Urothelium cell line (cell line): ENCODE results near the gene ERCC6L2.

Experiments used
- DNase-seq: peaks from one replicate; pipeline ENCODE4 v3.0.0; 2011; ENCODE audit warnings: low spot score, mixed read lengths
- FAIRE-seq: peaks from 2 replicates; lab custom pipeline; 2011; peaks lifted over from hg19 to GRCh38; lab: Jason Lieb, UNC

Gene ERCC6L2

GRCh38 chr9:95920017-95920416 lies 44.5 kb downstream of the ERCC6L2 start:
- no peak for DNase-seq
- no peak for FAIRE-seq

DNA sequence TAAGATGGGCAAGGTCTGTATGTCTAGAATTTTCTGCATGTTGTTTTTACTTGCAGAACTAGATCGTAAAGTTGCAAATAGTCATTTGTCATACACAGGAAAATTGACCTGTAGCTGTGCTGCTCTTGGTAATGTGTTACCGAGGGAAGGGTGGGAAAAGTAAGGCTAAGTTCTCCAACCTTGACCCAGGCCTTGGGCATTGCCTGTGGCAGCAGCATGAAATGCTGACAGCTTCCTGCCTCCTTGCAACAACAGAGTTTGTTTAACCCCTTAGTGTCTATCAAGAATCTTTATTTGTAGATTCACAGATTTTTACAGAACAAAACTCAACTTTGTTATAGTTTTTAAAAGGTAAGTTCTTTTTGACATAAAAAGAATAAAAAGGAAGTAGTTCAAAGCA lies 48.3 kb downstream of the ERCC6L2 start:
- DNase-seq (no peak), FAIRE-seq (no peak)

DNA sequence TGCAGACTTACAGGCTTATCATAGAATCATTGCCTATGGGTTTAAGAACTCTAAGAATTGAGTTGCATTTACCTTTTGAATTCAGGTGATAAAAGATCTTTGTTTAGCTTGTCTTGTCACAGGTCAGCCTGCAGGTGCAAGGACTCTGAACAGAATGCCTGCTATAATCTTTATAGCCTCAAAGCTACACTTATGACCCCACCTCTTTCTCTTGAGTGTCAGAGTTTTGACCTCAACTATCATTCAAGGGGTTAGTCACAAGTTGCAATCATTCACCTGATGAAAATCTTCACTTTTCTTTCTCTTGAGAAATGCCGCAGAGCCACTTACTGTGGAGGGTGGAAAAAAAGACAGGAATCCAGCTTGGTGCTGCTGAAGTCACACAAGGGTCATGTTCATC lies 49.5 kb downstream of the ERCC6L2 start:
- FAIRE-seq (no peak), DNase-seq (no peak)

GRCh38 chr9:95927271-95928004 lies 51.9 kb downstream of the ERCC6L2 start:
- no peak for FAIRE-seq

GRCh38 chr9:95930277-95930676 lies 54.8 kb downstream of the ERCC6L2 start:
- FAIRE-seq, result no peak
- no peak for DNase-seq

More at GRCh38 chr9:95927271-95928004, 51.9 kb downstream of the ERCC6L2 start:
- DNase-seq, result no peak

DNA sequence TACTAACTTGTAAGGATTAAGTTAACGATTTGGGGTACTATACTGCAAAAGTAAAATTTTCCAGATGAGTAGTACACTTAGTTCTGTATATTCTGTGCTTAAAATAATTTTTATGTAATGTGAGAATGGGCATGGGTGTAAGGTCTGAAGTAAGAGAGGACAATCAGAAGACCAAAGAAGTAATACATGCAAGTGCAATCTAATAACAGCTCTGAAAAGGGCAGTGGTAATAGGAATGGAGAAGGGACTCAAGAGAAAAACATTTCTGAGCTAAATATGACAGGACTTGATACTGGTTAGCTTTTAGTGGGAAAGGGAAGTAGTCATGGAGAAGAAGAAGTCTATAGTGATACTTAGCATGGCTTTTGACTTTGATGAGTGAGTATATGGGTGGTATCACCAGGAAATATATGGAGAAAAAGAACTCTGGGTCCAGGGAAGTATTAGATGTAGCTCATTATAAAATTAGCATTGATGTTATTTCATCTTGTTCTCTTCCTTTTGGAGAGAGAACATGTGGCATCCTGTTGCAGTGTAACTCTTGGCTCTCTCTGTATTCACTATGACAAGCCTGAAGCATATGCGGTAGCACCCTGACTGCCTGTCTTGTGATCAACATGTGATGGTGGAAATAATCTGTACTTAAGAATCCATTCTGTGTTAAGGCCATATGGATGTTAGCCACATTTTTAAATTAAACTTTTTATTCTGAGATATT lies 60.5 kb downstream of the ERCC6L2 start:
- FAIRE-seq, result no peak
- DNase-seq, result no peak

- no peak for FAIRE-seq
- DNase-seq, result no peak
Observed at GRCh38 chr9:95936579-95937075, 61.1 kb downstream of the ERCC6L2 start.

DNA sequence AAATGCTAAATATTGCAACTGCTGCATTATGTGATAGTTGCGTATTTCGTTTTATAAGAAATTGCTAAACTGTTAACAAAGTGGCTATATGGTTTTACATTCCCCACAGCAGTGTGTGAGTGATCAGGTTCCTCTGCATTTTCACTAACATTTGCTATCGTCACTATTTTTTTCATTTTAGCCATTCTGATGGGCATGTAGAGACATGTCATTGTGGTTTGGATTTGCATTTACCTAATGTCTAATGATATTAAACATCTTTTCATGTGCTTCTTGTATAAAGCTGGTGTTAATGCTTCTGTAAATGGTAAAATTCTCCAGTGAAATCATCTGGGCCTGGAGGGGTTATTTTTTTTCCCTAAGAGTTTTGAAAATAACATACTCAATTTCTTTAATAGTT lies 61.6 kb downstream of the ERCC6L2 start:
- DNase-seq, result no peak
- no peak for FAIRE-seq

DNA sequence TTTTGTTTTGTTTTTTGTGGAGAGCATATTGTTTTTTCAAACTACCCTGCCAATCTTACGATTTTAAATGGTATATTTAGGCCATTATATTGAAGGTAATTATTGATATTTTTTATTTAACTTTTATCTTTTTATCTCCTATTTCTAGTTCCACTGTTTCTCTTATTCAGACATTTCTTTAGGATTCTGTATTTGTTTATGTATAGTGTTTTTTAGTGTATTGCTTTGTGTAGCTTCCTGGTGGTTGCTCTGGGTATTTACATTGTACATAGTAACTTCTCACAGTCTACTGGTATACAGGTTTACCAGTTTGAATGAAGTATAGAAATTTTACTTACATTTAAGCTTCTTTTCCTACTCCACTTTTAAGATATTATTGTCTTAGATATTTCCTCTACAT lies 63.2 kb downstream of the ERCC6L2 start:
- FAIRE-seq (no peak), DNase-seq (no peak)

DNA sequence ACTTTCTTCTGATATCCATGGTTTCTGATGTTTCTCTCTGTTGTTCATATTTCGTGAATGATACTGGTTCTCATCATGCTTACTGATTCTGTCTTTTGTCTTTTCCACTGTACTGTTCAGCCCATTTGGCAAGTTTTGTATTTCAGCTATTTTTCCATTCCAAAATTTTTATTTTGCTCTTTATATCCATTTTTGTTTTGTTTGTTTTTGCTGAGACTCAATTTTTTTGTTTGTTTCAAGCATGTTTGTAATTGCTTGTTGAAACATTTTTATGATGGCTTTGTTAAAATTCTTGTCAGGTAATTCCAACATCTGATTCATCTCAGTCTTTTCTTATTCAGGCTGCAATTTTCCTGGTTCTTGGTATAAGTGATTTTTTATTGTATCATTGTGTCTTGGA lies 64.0 kb downstream of the ERCC6L2 start:
- no peak for DNase-seq
- no peak for FAIRE-seq

DNA sequence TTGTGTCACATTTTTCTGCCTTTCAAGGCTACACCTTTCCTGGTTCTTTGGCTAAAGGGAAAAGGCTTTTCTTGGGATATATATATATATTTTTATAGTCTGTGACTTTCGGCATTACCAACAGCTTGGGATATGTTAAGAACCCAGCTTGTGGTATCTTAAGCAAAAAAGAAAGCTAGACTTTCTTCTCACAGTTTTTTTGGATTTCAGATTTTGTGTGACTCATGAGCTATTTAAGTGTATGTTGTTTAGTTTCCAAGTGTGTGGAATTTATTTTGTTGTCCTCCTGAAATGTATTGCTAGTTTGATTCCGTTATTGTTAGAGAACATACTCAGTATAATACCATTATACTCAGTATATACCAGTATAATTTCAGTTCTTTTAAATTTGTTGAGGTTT lies 64.8 kb downstream of the ERCC6L2 start:
- DNase-seq (no peak), FAIRE-seq (no peak)

GRCh38 chr9:95942016-95942415 lies 66.5 kb downstream of the ERCC6L2 start:
- DNase-seq (no peak), FAIRE-seq (no peak)

GRCh38 chr9:95947118-95947517 lies 71.6 kb downstream of the ERCC6L2 start:
- DNase-seq (no peak), FAIRE-seq (no peak)

DNA sequence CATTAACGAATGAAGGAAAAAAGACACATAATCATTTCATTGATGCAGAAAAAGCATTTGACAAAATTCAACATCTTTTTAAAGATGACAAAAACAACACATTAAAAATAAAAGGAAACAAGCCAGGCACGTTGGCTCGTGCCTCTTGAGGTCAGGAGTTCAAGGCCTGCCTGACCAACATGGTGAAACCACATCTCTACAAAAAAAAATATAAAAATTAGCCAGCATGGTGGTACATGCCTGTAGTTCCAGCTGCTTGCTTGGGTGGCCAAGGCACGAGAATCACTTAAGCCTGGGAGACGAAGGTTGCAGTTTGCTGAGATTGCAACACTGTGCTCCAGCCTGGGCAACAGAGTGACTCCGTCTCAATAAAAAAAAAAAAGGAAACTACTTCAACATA lies 77.0 kb downstream of the ERCC6L2 start:
- DNase-seq (no peak), FAIRE-seq (no peak)

GRCh38 chr9:95953986-95954385 lies 78.5 kb downstream of the ERCC6L2 start:
- DNase-seq, result no peak
- FAIRE-seq, result no peak

- no peak for DNase-seq
- FAIRE-seq, result no peak
Observed at GRCh38 chr9:95954940-95955339, 79.4 kb downstream of the ERCC6L2 start.

DNA sequence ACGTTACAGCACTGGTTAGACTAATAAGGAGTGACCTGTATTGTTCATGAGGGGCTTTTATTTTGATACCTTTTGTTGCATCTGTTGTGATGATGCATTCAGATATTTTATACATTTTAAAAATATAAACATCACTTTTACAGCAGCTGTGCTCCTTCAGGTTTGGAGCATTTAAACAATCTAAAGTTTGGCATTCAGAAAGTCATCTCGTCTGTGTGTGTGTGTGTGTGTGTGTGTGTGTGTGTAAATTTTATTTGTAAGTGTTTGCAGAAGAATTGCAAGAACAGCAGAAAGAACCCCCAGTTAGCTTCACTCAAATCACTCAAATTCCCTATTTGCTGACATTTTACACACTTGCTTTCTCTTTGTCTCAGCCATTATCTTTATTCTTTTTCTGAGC lies 87.4 kb downstream of the ERCC6L2 start:
- no peak for FAIRE-seq

GRCh38 chr9:95963659-95964058 lies 88.2 kb downstream of the ERCC6L2 start:
- no peak for DNase-seq
- no peak for FAIRE-seq

More for the DNA sequence above, 87.4 kb downstream of the ERCC6L2 start:
- no peak for DNase-seq

DNA sequence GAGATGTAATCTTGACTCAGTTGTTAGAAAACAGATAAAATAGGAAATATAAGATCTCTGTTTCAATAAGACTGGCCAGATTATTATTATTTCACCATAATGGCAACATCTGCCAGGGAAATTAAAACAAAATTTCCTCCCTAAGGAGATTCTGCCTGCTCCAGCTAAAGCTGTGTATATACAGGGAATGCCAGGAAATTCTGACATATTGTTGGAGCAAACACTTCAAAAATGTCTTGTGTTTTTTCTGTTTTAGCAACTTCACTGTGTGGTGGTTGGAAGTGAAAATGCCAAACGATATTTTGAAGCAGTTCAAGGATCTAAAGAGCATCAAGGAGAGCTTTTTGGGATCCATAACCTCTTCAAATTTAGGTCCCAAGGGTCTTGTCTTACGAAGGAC lies 90.8 kb downstream of the ERCC6L2 start:
- DNase-seq (no peak), FAIRE-seq (no peak)

DNA sequence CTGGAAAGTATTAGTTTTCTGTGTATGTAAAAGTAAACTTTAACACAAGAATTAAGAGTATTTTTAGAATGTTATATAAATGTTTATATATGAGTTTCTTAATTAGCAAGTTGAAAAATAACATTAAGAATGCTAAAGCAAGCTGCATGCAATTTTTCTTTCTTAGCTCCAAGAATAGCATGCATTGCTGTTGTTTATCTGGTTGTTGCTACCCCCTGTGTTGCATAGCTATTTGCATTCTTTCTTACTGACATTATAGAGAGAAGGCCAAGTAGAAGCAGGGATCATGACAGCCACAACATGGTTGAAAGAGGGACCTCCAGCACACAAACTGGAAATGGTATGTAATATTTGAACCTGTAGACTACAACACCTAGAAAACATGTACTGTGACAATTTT lies 94.8 kb downstream of the ERCC6L2 start:
- no peak for DNase-seq
- FAIRE-seq, result no peak

DNA sequence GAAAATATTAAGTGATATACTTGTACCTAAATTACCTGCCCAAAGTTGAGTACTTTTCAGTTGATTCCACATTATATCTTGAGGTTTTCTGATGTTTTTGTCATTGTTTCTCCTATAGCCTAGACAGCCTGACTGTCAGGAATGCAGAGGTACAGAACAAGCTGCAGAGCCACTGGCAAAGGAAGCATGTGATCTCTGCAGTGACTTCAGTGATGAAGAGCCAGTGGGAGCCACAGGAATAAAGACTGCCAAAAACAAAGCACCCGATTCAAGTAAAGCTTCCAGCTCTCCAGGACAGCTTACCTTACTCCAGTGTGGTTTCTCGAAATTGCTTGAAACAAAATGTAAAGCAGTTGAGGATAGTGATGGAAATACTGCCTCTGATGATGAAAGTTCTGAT lies 96.3 kb downstream of the ERCC6L2 start:
- FAIRE-seq (no peak), DNase-seq (no peak)

- DNase-seq (no peak), FAIRE-seq (no peak)
Observed at GRCh38 chr9:95974389-95974788, 98.9 kb downstream of the ERCC6L2 start.
